Head of caudate nucleus (tissue), 42 donors: Measurements from ENCODE around the gene MYDGF.

ENCODE experiments used
- DNase-seq, 42 donors: peaks; one replicate each; pipeline versions ENCODE4 v3.0.0 to v3.0.0-alpha.2; 2020 to 2021; ENCODE audit warnings: mixed read lengths in 7 of 42
- intact Hi-C: fragments of 100-400 bp; cut with DNase I; formaldehyde crosslinking; loops from one replicate; pipeline ENCODE4 v1.15.0; 2022

The MYDGF gene

GRCh38 chr19:4624301-4624700, 45.8 kb downstream of the MYDGF start:
- no peak for DNase-seq
- intact Hi-C loops = no loop called here

- peak in 5 of 42 donors; percentile 17 to 57 (median 20) for DNase-seq
- intact Hi-C loops = no loop called here
These were observed 47.3 kb downstream of the MYDGF start for GRCh38 chr19:4622695-4623421.

- DNase-seq = peak in 22 of 42 donors; percentile 22 to 80 (median 40)
- intact Hi-C loops = no loop called here
These were observed 49.5 kb downstream of the MYDGF start for GRCh38 chr19:4620675-4621074.

GRCh38 chr19:4619668-4620294, 50.4 kb downstream of the MYDGF start:
- no peak for DNase-seq
- intact Hi-C loops = no loop called here

- DNase-seq = no peak
- intact Hi-C loops = no loop called here
These were observed 52.1 kb downstream of the MYDGF start for GRCh38 chr19:4618019-4618418.

GRCh38 chr19:4613254-4613751, 56.8 kb downstream of the MYDGF start:
- intact Hi-C loops = no loop called here
- no peak for DNase-seq

GRCh38 chr19:4609878-4610511, 60.1 kb downstream of the MYDGF start:
- intact Hi-C loops = no loop called here
- peak in 6 of 42 donors; percentile 5 to 18 (median 13) for DNase-seq
